Karpas-422 (cell line): ENCODE measurements around the gene EHBP1. TPM values are rescaled to one million over a fixed set of nuclear protein-coding genes. Genes with fewer than 3 reads are reported as not detected.

Experiments
- DNase-seq: peaks from one replicate; pipeline ENCODE4 v3.0.0-alpha.2; 2015
- H2AFZ ChIP-seq: fragments of 200-600 bp; sonication (generic); 2 replicates; pipeline ENCODE4 v1.6.1; 2014; ENCODE audit warnings: antibody characterized with exemption, low read length, mixed read lengths
- H3K27ac ChIP-seq: fragments of 200-600 bp; sonication (generic); 2 replicates; pipeline ENCODE4 v1.5.1; 2014; ENCODE audit warnings: mild to moderate bottlenecking, low read length, moderate library complexity
- H3K27me3 ChIP-seq: fragments of 200-600 bp; sonication (generic); 2 replicates; pipeline ENCODE4 v1.6.1; 2014; ENCODE audit warnings: low read length, mixed read lengths
- H3K36me3 ChIP-seq: fragments of 200-600 bp; sonication (generic); 2 replicates; pipeline ENCODE4 v1.6.1; 2014; ENCODE audit warnings: low read length, mixed read lengths; ENCODE audit not compliant: insufficient read depth
- H3K4me1 ChIP-seq: fragments of 200-600 bp; sonication (generic); 2 replicates; pipeline ENCODE4 v1.6.1; 2014; ENCODE audit warnings: mild to moderate bottlenecking, low read length, mixed read lengths
- H3K4me2 ChIP-seq: fragments of 200-600 bp; sonication (generic); 2 replicates; pipeline ENCODE4 v1.6.1; 2014; ENCODE audit warnings: low read length, low read depth, mild to moderate bottlenecking; ENCODE audit not compliant: poor library complexity, severe bottlenecking
- H3K4me3 ChIP-seq: fragments of 200-600 bp; sonication (generic); 2 replicates; pipeline ENCODE4 v1.5.1; 2014; ENCODE audit warnings: mild to moderate bottlenecking, antibody characterized with exemption, low read length, mixed read lengths
- H3K79me2 ChIP-seq: fragments of 200-600 bp; sonication (generic); 2 replicates; pipeline ENCODE4 v1.6.1; 2014; ENCODE audit warnings: mild to moderate bottlenecking, low read length, mixed read lengths
- H3K9ac ChIP-seq: fragments of 200-600 bp; sonication (generic); 2 replicates; pipeline ENCODE4 v1.6.0; 2014; ENCODE audit warnings: low read length
- H3K9me2 ChIP-seq: fragments of 200-600 bp; sonication (generic), shearing (Covaris generic); replicated peaks from 2 replicates; pipeline ENCODE4 v1.6.0; 2014; ENCODE audit warnings: mild to moderate bottlenecking, low read length, moderate library complexity; ENCODE audit not compliant: insufficient read depth
- H3K9me3 ChIP-seq: fragments of 300-700, 200-600 bp; sonication (generic); 2 replicates; pipeline ENCODE4 v1.6.1; 2014; ENCODE audit warnings: low read length, mixed read lengths
- H4K20me1 ChIP-seq: fragments of 200-600 bp; sonication (generic); 2 replicates; pipeline ENCODE4 v1.6.1; 2014; ENCODE audit warnings: mild to moderate bottlenecking, antibody characterized with exemption, low read length, low read depth; ENCODE audit not compliant: insufficient read depth
- total RNA-seq: library from RNA; depleted of rRNA; stranded (reverse); fragments of >200 nt; shearing (Covaris generic); gene quantifications from 2 replicates; pipeline ENCODE4 v1.2.3, GENCODE V29; 2014; ENCODE audit warnings: low replicate concordance

Gene EHBP1
- total RNA-seq, 1 experiment from 2014 or later, result 32.2 TPM

GRCh38 chr2:63054841-63055225 is 349.3 kb downstream of the EHBP1 start:
- Histone ChIP-seq H3K27ac (no peak overlapping the region), H3K4me1 (peaks cover 15% of the 10 kb centered on the region), H3K4me3 (no peak overlapping the region), H3K9me3 (no peaks in the 10 kb centered on the region), H4K20me1 (no peaks in the 10 kb centered on the region), H3K9me2 (no peaks in the 10 kb centered on the region), H2AFZ (no peak overlapping the region), H3K9ac (no peak overlapping the region), H3K27me3 (no peaks in the 10 kb centered on the region), H3K36me3 (0 out of 2 replicates have a peak, but pooled peaks cover 4% of the 10 kb centered on the region), H3K79me2 (peaks cover 14% of the 10 kb centered on the region), H3K4me2 (no peak overlapping the region)
- DNase-seq, result no peak

- Histone ChIP-seq H3K79me2 (peaks cover 14% of the 10 kb centered on the region), H4K20me1 (no peaks in the 10 kb centered on the region), H3K27ac (no peak overlapping the region), H3K36me3 (0 out of 2 replicates have a peak, but pooled peaks cover 4% of the 10 kb centered on the region), H3K27me3 (no peaks in the 10 kb centered on the region), H3K4me3 (no peak overlapping the region), H3K9me3 (no peaks in the 10 kb centered on the region), H3K4me1 (peaks cover 14% of the 10 kb centered on the region), H2AFZ (no peak overlapping the region), H3K9ac (no peak overlapping the region), H3K9me2 (no peaks in the 10 kb centered on the region), H3K4me2 (no peak overlapping the region)
- DNase-seq, result no peak
Observed at GRCh38 chr2:63055226-63056106, 350.0 kb downstream of the EHBP1 start.

GRCh38 chr2:63056107-63057050 is 350.9 kb downstream of the EHBP1 start:
- Histone ChIP-seq H2AFZ (no peak overlapping the region), H3K79me2 (peaks cover 7% of the 10 kb centered on the region), H3K4me3 (no peak overlapping the region), H3K9me2 (no peaks in the 10 kb centered on the region), H3K9ac (no peak overlapping the region), H3K4me2 (no peak overlapping the region), H3K27ac (no peak overlapping the region), H4K20me1 (no peaks in the 10 kb centered on the region), H3K27me3 (no peaks in the 10 kb centered on the region), H3K9me3 (no peaks in the 10 kb centered on the region), H3K4me1 (peaks cover 12% of the 10 kb centered on the region), H3K36me3 (0 out of 2 replicates have a peak, but pooled peaks cover 4% of the 10 kb centered on the region)
- DNase-seq, result no peak

GRCh38 chr2:63057249-63058143 is 352.0 kb downstream of the EHBP1 start:
- Histone ChIP-seq H3K9ac (no peak overlapping the region), H3K4me3 (no peak overlapping the region), H4K20me1 (no peaks in the 10 kb centered on the region), H2AFZ (no peak overlapping the region), H3K79me2 (no peaks in the 10 kb centered on the region), H3K4me2 (peak overlapping the region; percentile 39), H3K27ac (no peak overlapping the region), H3K27me3 (no peaks in the 10 kb centered on the region), H3K4me1 (peaks cover 6% of the 10 kb centered on the region), H3K9me2 (no peaks in the 10 kb centered on the region), H3K36me3 (0 out of 2 replicates have a peak, but pooled peaks cover 4% of the 10 kb centered on the region), H3K9me3 (no peaks in the 10 kb centered on the region)
- no peak for DNase-seq

- no peaks in the 10 kb centered on the region for H3K27me3 ChIP-seq
- no peak for DNase-seq
- no peak overlapping the region for H3K9ac ChIP-seq
- H4K20me1 ChIP-seq, result no peaks in the 10 kb centered on the region
- peaks cover 6% of the 10 kb centered on the region for H3K4me1 ChIP-seq
- H3K4me2 ChIP-seq, result no peak overlapping the region
- no peaks in the 10 kb centered on the region for H3K9me2 ChIP-seq
- H2AFZ ChIP-seq, result no peak overlapping the region
- no peak overlapping the region for H3K4me3 ChIP-seq
- no peak overlapping the region for H3K27ac ChIP-seq
- no peaks in the 10 kb centered on the region for H3K79me2 ChIP-seq
- H3K9me3 ChIP-seq, result no peaks in the 10 kb centered on the region
- 0 out of 2 replicates have a peak, but pooled peaks cover 4% of the 10 kb centered on the region for H3K36me3 ChIP-seq
Observed at GRCh38 chr2:63058144-63058920, 352.8 kb downstream of the EHBP1 start.

GRCh38 chr2:63058921-63059792 is 353.6 kb downstream of the EHBP1 start:
- Histone ChIP-seq H3K27me3 (no peaks in the 10 kb centered on the region), H3K4me3 (no peak overlapping the region), H3K27ac (no peak overlapping the region), H3K4me2 (no peak overlapping the region), H3K36me3 (0 out of 2 replicates have a peak, but pooled peaks cover 4% of the 10 kb centered on the region), H3K9ac (no peak overlapping the region), H3K9me3 (no peaks in the 10 kb centered on the region), H3K4me1 (peaks cover 6% of the 10 kb centered on the region), H3K9me2 (no peaks in the 10 kb centered on the region), H2AFZ (no peak overlapping the region), H3K79me2 (no peaks in the 10 kb centered on the region), H4K20me1 (no peaks in the 10 kb centered on the region)
- DNase-seq, result no peak
